GM18505 (cell line): Measurements from ENCODE around the gene PRUNE2.
"Not testable (repeated sequence)": the region's sequence is repeated elsewhere in the genome, so short reads cannot be mapped to it uniquely, and the experiment has no call there.

ENCODE experiments used
- ATAC-seq: cut with Tn5 transposase; IDR thresholded peaks from one replicate; pipeline ENCODE4 v1.9.1; 2021; ENCODE audit not compliant: unreplicated experiment
- POLR2A ChIP-seq: IDR thresholded peaks from 4 replicates; pipeline ENCODE4 v1.6.1; 2011; ENCODE audit warnings: borderline replicate concordance; ENCODE audit not compliant: insufficient read depth, insufficient read length; ENCODE audit errors: extremely low read depth

PRUNE2 gene

GRCh38 chr9:76905791-76906646 is at the start of gene PRUNE2:
Gene PRUNE2 (minus strand): TSS chr9:76906114. CDS start chr9:76905963, 151 bp downstream.
- TF ChIP-seq POLR2A, result no peak
- ATAC-seq, result no peak

- ATAC-seq, result not testable (repeated sequence)
Measured at GRCh38 chr9:76955406-76955805, 49.5 kb upstream of the PRUNE2 start.

GRCh38 chr9:76949865-76950264 is 44.0 kb upstream of the PRUNE2 start:
- ATAC-seq, result no peak
- no peak for TF ChIP-seq POLR2A

GRCh38 chr9:76944011-76944410 is 38.1 kb upstream of the PRUNE2 start:
- ATAC-seq, result no peak
- TF ChIP-seq POLR2A, result no peak

- no peak for TF ChIP-seq POLR2A
- no peak for ATAC-seq
Measured at GRCh38 chr9:76943054-76943453, 37.1 kb upstream of the PRUNE2 start.

- no peak for ATAC-seq
- TF ChIP-seq POLR2A, result no peak
Measured at GRCh38 chr9:76932757-76933156, 26.8 kb upstream of the PRUNE2 start.

- TF ChIP-seq POLR2A, result no peak
- ATAC-seq, result no peak
Measured at GRCh38 chr9:76932265-76932664, 26.4 kb upstream of the PRUNE2 start.

- TF ChIP-seq POLR2A, result no peak
- no peak for ATAC-seq
Measured at GRCh38 chr9:76927540-76928240, 21.8 kb upstream of the PRUNE2 start.

- no peak for TF ChIP-seq POLR2A
Measured at GRCh38 chr9:76926846-76927245, 20.9 kb upstream of the PRUNE2 start.

GRCh38 chr9:76926324-76926741 is 20.4 kb upstream of the PRUNE2 start:
- TF ChIP-seq POLR2A, result no peak
- ATAC-seq, result no peak

More at GRCh38 chr9:76926846-76927245, 20.9 kb upstream of the PRUNE2 start:
- ATAC-seq, result no peak

- TF ChIP-seq POLR2A, result no peak
- no peak for ATAC-seq
Measured at GRCh38 chr9:76921165-76921564, 15.3 kb upstream of the PRUNE2 start.

- no peak for ATAC-seq
Measured at GRCh38 chr9:76917299-76917698, 11.4 kb upstream of the PRUNE2 start.

GRCh38 chr9:76916231-76916630 is 10.3 kb upstream of the PRUNE2 start:
- no peak for TF ChIP-seq POLR2A
- no peak for ATAC-seq

More at GRCh38 chr9:76917299-76917698, 11.4 kb upstream of the PRUNE2 start:
- TF ChIP-seq POLR2A, result no peak

GRCh38 chr9:76913467-76913866 is 7.6 kb upstream of the PRUNE2 start:
- ATAC-seq, result no peak
- TF ChIP-seq POLR2A, result no peak
